ENCODE data around the gene GRB10.

DNA sequence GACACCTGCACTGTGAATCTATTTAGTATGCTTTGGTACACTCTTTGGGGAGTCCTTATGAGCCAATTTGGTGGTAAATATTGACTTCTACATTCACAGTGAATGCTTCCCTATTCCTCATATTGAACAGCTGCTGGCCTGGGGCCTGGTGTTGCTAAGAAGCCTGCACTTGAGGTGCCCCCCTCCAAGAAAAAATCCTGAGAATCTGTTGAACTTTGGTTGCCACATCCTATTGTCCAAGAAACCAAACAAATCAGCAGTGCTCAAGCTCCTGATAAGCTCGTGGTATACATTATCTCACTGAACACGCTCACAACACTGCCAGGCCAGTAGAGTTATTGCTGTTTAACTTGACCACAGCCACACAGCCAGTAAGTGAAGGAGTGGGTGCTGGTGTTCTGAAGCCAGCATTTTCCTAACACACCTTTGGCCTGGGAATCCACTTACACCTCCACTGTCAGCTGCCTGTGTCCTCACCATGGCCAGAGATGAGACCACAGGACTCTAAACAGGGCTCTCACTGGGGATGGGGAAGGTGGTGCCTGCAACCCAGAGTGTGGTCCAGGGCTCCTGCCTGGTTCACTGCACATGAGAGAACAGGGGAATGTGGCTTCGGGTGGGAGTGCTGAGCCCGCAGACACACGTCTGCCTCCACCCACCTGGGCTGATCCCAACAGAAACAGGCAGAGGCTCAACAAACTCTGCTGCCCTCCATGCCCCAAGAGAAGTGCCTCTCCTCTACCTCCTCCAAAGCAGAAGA is 224.2 kb downstream of the GRB10 start:
- TF ChIP-seq, protein P1, sequence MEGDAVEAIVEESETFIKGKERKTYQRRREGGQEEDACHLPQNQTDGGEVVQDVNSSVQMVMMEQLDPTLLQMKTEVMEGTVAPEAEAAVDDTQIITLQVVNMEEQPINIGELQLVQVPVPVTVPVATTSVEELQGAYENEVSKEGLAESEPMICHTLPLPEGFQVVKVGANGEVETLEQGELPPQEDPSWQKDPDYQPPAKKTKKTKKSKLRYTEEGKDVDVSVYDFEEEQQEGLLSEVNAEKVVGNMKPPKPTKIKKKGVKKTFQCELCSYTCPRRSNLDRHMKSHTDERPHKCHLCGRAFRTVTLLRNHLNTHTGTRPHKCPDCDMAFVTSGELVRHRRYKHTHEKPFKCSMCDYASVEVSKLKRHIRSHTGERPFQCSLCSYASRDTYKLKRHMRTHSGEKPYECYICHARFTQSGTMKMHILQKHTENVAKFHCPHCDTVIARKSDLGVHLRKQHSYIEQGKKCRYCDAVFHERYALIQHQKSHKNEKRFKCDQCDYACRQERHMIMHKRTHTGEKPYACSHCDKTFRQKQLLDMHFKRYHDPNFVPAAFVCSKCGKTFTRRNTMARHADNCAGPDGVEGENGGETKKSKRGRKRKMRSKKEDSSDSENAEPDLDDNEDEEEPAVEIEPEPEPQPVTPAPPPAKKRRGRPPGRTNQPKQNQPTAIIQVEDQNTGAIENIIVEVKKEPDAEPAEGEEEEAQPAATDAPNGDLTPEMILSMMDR (IDR thresholded peaks at IDR 0.05): no peak
- no peak for TF ChIP-seq POLR2A (IDR thresholded peaks at IDR 0.05)
